Thoracic aorta (tissue), 2 donors: ENCODE measurements around the gene WNT11. TPM values are rescaled to one million over a fixed set of nuclear protein-coding genes. Genes with fewer than 3 reads are reported as not detected.

Source experiments
- ATAC-seq: fragments of 150-250 bp; one replicate; pipeline ENCODE4 v1.8.0; 2017; ENCODE audit warnings: low read depth; ENCODE audit not compliant: insufficient number of reproducible peaks, low FRiP score
- DNase-seq: peaks from one replicate; pipeline ENCODE4 v3.0.0-alpha.2; 2020; ENCODE audit warnings: low spot score
- H3K27ac ChIP-seq, 2 donors: fragments of 200-600 bp; sonication (generic); 1 replicate in 1 of 2; 2 replicates in 1 of 2; pipeline ENCODE4 v1.5.1; 2016; ENCODE audit warnings: mild to moderate bottlenecking in 2 of 2, moderate library complexity in 2 of 2
- H3K27me3 ChIP-seq: fragments of 200-600 bp; sonication (generic); replicated peaks from 2 replicates; pipeline ENCODE4 v1.6.0; 2016; ENCODE audit warnings: mild to moderate bottlenecking; ENCODE audit not compliant: insufficient read depth
- H3K36me3 ChIP-seq: fragments of 200-600 bp; sonication (generic); one replicate; pipeline ENCODE4 v1.5.1; 2016
- H3K4me1 ChIP-seq, 2 donors: fragments of 200-600 bp; sonication (generic); 1 replicate in 1 of 2; 2 replicates in 1 of 2; pipeline versions ENCODE4 v1.5.1 to v1.6.0; 2016; ENCODE audit warnings: low read depth in 2 of 2, mild to moderate bottlenecking in 1 of 2; ENCODE audit not compliant: control insufficient read depth in 1 of 2
- H3K4me3 ChIP-seq: fragments of 200-600 bp; sonication (generic); 2 replicates; pipeline ENCODE4 v1.5.1; 2016; ENCODE audit warnings: mild to moderate bottlenecking
- H3K9me3 ChIP-seq: fragments of 200-600 bp; sonication (generic); 2 replicates; pipeline ENCODE4 v1.5.1; 2016
- CTCF ChIP-seq: fragments of 200-600 bp; sonication (generic); IDR thresholded peaks from one replicate; pipeline ENCODE4 v1.5.1; 2019; ENCODE audit warnings: antibody characterized with exemption
- total RNA-seq, 2 donors: library from RNA; depleted of rRNA; stranded (reverse); fragments of >200 nt; gene quantifications; one replicate each; pipeline versions ENCODE4 v1.1.0 to v1.2.3, GENCODE V29; 2016

The WNT11 gene
- total RNA-seq, 2 donors from 2014 or later, result 12.0 to 35.1 TPM

DNA sequence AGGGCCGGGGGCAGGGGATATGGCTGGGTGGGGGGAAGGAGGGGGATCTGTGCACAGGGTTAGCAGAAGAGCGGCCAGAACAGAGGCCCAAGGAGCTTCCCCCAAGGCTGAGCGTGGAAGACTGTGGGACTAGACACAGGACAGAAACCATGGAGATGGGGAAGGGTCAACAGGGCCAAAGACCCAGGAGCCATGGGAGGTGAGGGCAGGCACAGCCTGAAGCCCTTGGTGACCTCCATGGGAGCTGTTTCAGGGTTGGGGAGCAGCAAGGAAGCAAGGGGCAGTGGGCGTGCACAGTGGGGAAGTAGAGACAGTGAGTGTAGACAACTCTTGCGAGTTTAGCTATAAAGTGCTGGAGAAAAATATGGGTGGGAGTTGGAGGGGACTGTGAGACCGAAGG, 56.6 kb downstream of the WNT11 start:
- no peak for ATAC-seq
- no peak for DNase-seq
- Histone ChIP-seq H3K27me3 (no peaks in the 10 kb centered on the region), H3K9me3 (no peaks in the 10 kb centered on the region), H3K4me1 (no peaks in the 10 kb centered on the region), H3K4me3 (no peak overlapping the region), H3K36me3 (no peaks in the 10 kb centered on the region), H3K27ac (no peak overlapping the region)
- no peak for TF ChIP-seq CTCF

- H3K4me3 ChIP-seq, result no peak overlapping the region
- H3K4me1 ChIP-seq, result no peaks in the 10 kb centered on the region
- DNase-seq (no peak), ATAC-seq (no peak)
- H3K27me3 ChIP-seq, result no peaks in the 10 kb centered on the region
- no peak overlapping the region for H3K27ac ChIP-seq
- no peaks in the 10 kb centered on the region for H3K9me3 ChIP-seq
- TF ChIP-seq CTCF, result no peak
- no peaks in the 10 kb centered on the region for H3K36me3 ChIP-seq
These were observed 57.2 kb downstream of the WNT11 start for GRCh38 chr11:76148941-76149613.

DNA sequence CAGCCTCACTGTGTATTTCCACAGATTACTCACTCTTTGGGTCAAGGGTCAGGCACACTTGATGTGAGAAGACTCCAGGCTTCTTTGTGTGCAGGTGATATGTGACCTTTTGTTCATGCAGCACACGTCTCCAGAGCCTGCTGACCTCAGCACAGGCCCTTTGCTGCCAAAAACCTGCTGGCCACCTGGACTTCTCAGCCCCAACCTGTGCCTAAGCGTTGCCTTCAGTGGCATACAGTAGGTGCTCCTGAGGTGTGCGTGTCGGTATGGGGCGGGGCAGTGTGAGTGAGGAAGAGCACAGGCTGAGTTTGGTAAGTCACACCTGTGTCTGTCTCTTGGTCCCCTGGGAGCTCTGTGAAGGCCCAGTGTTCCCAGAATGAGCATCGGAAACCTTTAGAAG, 58.1 kb downstream of the WNT11 start:
- no peak for TF ChIP-seq CTCF
- H3K4me3 ChIP-seq, result no peak overlapping the region
- DNase-seq, result no peak

DNA sequence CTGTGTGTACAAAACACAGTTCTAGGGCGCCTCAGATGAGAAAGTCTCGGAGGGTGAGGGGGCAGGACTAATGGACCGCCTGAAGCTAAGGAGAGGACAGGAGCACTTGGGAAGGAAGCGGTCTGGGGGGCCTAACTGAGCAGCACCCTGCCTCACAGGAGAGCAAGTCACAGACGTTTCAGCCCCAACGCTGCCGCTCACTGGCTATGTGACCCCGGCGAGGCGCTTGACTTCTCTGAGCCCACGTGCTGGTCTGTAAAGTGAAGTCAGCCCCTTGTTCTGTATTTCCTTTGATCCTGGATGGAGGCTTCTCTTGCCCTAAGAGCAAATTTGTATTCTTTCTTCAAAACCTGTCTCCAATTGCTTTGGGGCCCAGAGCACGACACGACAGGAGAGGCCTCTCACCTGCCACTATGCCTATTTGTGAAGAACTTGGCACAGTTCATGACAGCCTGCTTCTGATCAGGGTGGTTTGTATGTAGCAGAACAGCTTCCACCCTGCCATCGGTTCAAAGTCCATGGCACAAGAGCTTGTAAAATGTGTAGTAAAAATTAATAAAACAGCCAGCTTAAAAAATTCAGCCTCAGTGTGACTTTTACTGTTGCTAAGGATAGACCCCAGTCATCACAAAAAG, 59.1 kb downstream of the WNT11 start:
- ATAC-seq (no peak), DNase-seq (no peak)
- Histone ChIP-seq H3K27ac (no peak overlapping the region), H3K36me3 (no peaks in the 10 kb centered on the region), H3K27me3 (no peaks in the 10 kb centered on the region), H3K4me1 (no peaks in the 10 kb centered on the region), H3K9me3 (no peaks in the 10 kb centered on the region), H3K4me3 (no peak overlapping the region)
- no peak for TF ChIP-seq CTCF

More for the DNA sequence above, 58.1 kb downstream of the WNT11 start:
- ATAC-seq, result no peak
- Histone ChIP-seq H3K27me3 (no peaks in the 10 kb centered on the region), H3K27ac (no peak overlapping the region), H3K36me3 (no peaks in the 10 kb centered on the region), H3K9me3 (no peaks in the 10 kb centered on the region), H3K4me1 (no peaks in the 10 kb centered on the region)

GRCh38 chr11:76143274-76143673, 63.0 kb downstream of the WNT11 start:
- ATAC-seq, result no peak
- no peak overlapping the region for H3K27ac ChIP-seq
- DNase-seq, result no peak
- no peaks in the 10 kb centered on the region for H3K27me3 ChIP-seq
- peaks cover 5 to 14% of the 10 kb centered on the region in 2 donors for H3K4me1 ChIP-seq
- no peaks in the 10 kb centered on the region for H3K9me3 ChIP-seq
- TF ChIP-seq CTCF, result no peak
- H3K36me3 ChIP-seq, result no peaks in the 10 kb centered on the region
- H3K4me3 ChIP-seq, result no peak overlapping the region
